Choroid plexus epithelial cell (primary cell): ENCODE measurements around the gene EYS.

Source experiments
- DNase-seq: peaks from one replicate; pipeline ENCODE4 v3.0.0-alpha.2; 2010; ENCODE audit warnings: low read depth
- H3K4me3 ChIP-seq: 2 replicates; pipeline ENCODE4 v1.5.1; 2011; ENCODE audit warnings: low read depth, mild to moderate bottlenecking, control low read depth, low read length, moderate library complexity
- CTCF ChIP-seq: conservative IDR thresholded peaks from 2 replicates; pipeline ENCODE4 v1.5.1; 2011; ENCODE audit warnings: low read depth, mild to moderate bottlenecking, control low read depth, inconsistent platforms, low read length, moderate library complexity

The EYS gene

GRCh38 chr6:64811119-64811518 is 895.9 kb downstream of the EYS start:
- peak; percentile 40 for DNase-seq
- TF ChIP-seq CTCF: no peak
- no peak overlapping the region for H3K4me3 ChIP-seq

GRCh38 chr6:64807785-64808184 is 899.2 kb downstream of the EYS start:
- DNase-seq: no peak
- no peak for TF ChIP-seq CTCF
- no peak overlapping the region for H3K4me3 ChIP-seq

- TF ChIP-seq CTCF: no peak
- H3K4me3 ChIP-seq: no peak overlapping the region
- no peak for DNase-seq
Observed at GRCh38 chr6:64803470-64804166, 903.4 kb downstream of the EYS start.

- H3K4me3 ChIP-seq: no peak overlapping the region
- DNase-seq: no peak
- TF ChIP-seq CTCF: no peak
Observed at GRCh38 chr6:64792534-64792933, 914.5 kb downstream of the EYS start.

- TF ChIP-seq CTCF: no peak
- H3K4me3 ChIP-seq: no peak overlapping the region
- DNase-seq: no peak
Observed at GRCh38 chr6:64789476-64789875, 917.5 kb downstream of the EYS start.

GRCh38 chr6:64786736-64787135 is 920.3 kb downstream of the EYS start:
- peak; percentile 44 for DNase-seq
- TF ChIP-seq CTCF: no peak
- no peak overlapping the region for H3K4me3 ChIP-seq

- no peak overlapping the region for H3K4me3 ChIP-seq
- TF ChIP-seq CTCF: no peak
- DNase-seq: no peak
Observed at GRCh38 chr6:64782877-64783276, 924.1 kb downstream of the EYS start.
